ENCODE data around the gene CLIP1.

The CLIP1 gene

DNA sequence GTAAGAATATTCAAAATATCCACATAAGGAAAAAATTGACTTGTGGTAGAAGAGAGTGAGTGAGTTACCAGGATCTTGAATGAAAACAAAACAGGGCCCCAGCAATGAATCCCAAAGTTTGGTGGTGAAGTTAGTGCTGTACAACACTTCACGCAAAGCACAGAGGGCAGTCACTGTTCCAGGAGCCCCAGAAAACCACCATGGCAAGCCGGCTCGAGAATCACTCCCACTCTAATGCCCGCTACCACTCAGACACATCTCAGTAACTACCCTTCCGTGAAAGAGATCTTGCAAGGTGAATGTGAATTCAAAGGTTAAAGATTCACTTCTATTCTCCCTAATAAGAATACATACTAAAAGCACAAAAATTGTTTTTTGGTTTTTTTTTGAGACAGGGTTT is 30.1 kb downstream of the CLIP1 start:
- no peak overlapping the region for H2AFZ ChIP-seq (ENCODE audit: low read depth, low read length)
- no peak for TF ChIP-seq EZH2 (IDR thresholded peaks at IDR 0.05; ENCODE audit: borderline replicate concordance, low read depth, low read length, severe bottlenecking)
- TF ChIP-seq, protein P1, sequence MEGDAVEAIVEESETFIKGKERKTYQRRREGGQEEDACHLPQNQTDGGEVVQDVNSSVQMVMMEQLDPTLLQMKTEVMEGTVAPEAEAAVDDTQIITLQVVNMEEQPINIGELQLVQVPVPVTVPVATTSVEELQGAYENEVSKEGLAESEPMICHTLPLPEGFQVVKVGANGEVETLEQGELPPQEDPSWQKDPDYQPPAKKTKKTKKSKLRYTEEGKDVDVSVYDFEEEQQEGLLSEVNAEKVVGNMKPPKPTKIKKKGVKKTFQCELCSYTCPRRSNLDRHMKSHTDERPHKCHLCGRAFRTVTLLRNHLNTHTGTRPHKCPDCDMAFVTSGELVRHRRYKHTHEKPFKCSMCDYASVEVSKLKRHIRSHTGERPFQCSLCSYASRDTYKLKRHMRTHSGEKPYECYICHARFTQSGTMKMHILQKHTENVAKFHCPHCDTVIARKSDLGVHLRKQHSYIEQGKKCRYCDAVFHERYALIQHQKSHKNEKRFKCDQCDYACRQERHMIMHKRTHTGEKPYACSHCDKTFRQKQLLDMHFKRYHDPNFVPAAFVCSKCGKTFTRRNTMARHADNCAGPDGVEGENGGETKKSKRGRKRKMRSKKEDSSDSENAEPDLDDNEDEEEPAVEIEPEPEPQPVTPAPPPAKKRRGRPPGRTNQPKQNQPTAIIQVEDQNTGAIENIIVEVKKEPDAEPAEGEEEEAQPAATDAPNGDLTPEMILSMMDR (IDR thresholded peaks at IDR 0.05; ENCODE audit: borderline replicate concordance, extremely low read depth, low read length, poor library complexity, severe bottlenecking) = no peak
- no peak overlapping the region for H3K4me2 ChIP-seq (ENCODE audit: insufficient read depth, low read length)
- H3K9ac ChIP-seq (ENCODE audit: low read depth, low read length) = no peak overlapping the region
- H4K20me1 ChIP-seq (ENCODE audit: insufficient read depth, low read length) = 0 out of 2 replicates have a peak, but pooled peaks cover 7% of the 10 kb centered on the region
- no peaks in the 10 kb centered on the region for H3K36me3 ChIP-seq (ENCODE audit: insufficient read depth, low read length)
- H3K79me2 ChIP-seq (ENCODE audit: insufficient read depth, low read length) = peaks cover 66% of the 10 kb centered on the region
- no peak overlapping the region for H3K4me3 ChIP-seq (ENCODE audit: low read depth in 1 of 2, low read length in 2 of 2)
- no peaks in the 10 kb centered on the region for H3K9me3 ChIP-seq (ENCODE audit: insufficient read depth, low read length, severe bottlenecking)
- no peaks in the 10 kb centered on the region for H3K4me1 ChIP-seq (ENCODE audit: insufficient read depth, low read length)
- no peaks in the 10 kb centered on the region for H3K27me3 ChIP-seq (ENCODE audit: insufficient read depth, low read length, poor library complexity)
- no peak for ATAC-seq (ENCODE audit: insufficient read depth, low read depth)
- no peak overlapping the region for H3K27ac ChIP-seq (ENCODE audit: low read length)
- no peak for DNase-seq

GRCh38 chr12:122389677-122390076 is 32.8 kb downstream of the CLIP1 start:
- TF ChIP-seq, protein P1 (IDR thresholded peaks at IDR 0.05; ENCODE audit: borderline replicate concordance, extremely low read depth, low read length, poor library complexity, severe bottlenecking) = no peak
- TF ChIP-seq EZH2 (IDR thresholded peaks at IDR 0.05; ENCODE audit: borderline replicate concordance, low read depth, low read length, severe bottlenecking) = no peak
- no peaks in the 10 kb centered on the region for H3K36me3 ChIP-seq (ENCODE audit: insufficient read depth, low read length)
- peaks cover 58% of the 10 kb centered on the region for H3K79me2 ChIP-seq (ENCODE audit: insufficient read depth, low read length)
- no peak overlapping the region for H3K4me3 ChIP-seq (ENCODE audit: low read depth in 1 of 2, low read length in 2 of 2)
- H3K27me3 ChIP-seq (ENCODE audit: insufficient read depth, low read length, poor library complexity) = no peaks in the 10 kb centered on the region
- H3K27ac ChIP-seq (ENCODE audit: low read length) = no peak overlapping the region
- peaks cover 4% of the 10 kb centered on the region; the same call in 1 of the 2 replicates for H4K20me1 ChIP-seq (ENCODE audit: insufficient read depth, low read length)
- no peaks in the 10 kb centered on the region for H3K4me1 ChIP-seq (ENCODE audit: insufficient read depth, low read length)
- ATAC-seq (ENCODE audit: insufficient read depth, low read depth) (no peak), DNase-seq (no peak)
- no peak overlapping the region for H2AFZ ChIP-seq (ENCODE audit: low read depth, low read length)
- H3K9me3 ChIP-seq (ENCODE audit: insufficient read depth, low read length, severe bottlenecking) = no peaks in the 10 kb centered on the region
- no peak overlapping the region for H3K9ac ChIP-seq (ENCODE audit: low read depth, low read length)
- H3K4me2 ChIP-seq (ENCODE audit: insufficient read depth, low read length) = no peak overlapping the region

DNA sequence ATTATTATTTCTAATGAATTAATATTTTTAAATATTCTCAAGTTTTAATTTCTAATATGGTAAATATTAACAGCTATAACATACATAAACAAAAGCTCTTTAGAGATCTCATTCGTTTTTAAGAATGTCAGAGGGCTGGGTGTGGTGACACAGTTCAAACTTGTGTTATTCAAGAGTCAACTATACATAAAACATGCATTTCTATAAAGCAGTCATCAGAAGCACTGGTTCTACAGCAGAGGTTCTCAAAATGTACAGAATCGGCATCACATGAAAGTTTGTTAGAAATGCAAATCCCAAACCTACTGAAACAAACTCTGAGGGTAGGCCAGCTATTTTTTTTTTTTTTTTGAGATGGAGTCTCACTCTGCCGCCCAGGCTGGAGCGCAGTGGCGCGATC is 34.6 kb downstream of the CLIP1 start:
- peaks cover 51% of the 10 kb centered on the region for H3K79me2 ChIP-seq (ENCODE audit: insufficient read depth, low read length)
- no peak for DNase-seq
- no peak overlapping the region for H2AFZ ChIP-seq (ENCODE audit: low read depth, low read length)
- H3K27ac ChIP-seq (ENCODE audit: low read length) = no peak overlapping the region
- no peak overlapping the region for H3K4me3 ChIP-seq (ENCODE audit: low read depth in 1 of 2, low read length in 2 of 2)
- no peak for TF ChIP-seq EZH2 (IDR thresholded peaks at IDR 0.05; ENCODE audit: borderline replicate concordance, low read depth, low read length, severe bottlenecking)
- TF ChIP-seq, protein P1 (IDR thresholded peaks at IDR 0.05; ENCODE audit: borderline replicate concordance, extremely low read depth, low read length, poor library complexity, severe bottlenecking) = no peak
- H3K36me3 ChIP-seq (ENCODE audit: insufficient read depth, low read length) = no peaks in the 10 kb centered on the region
- ATAC-seq (ENCODE audit: insufficient read depth, low read depth) = no peak
- H4K20me1 ChIP-seq (ENCODE audit: insufficient read depth, low read length) = peaks cover 4% of the 10 kb centered on the region; the same call in 1 of the 2 replicates
- no peaks in the 10 kb centered on the region for H3K9me3 ChIP-seq (ENCODE audit: insufficient read depth, low read length, severe bottlenecking)
- no peak overlapping the region for H3K9ac ChIP-seq (ENCODE audit: low read depth, low read length)
- H3K4me1 ChIP-seq (ENCODE audit: insufficient read depth, low read length) = no peaks in the 10 kb centered on the region
- H3K4me2 ChIP-seq (ENCODE audit: insufficient read depth, low read length) = no peak overlapping the region
- no peaks in the 10 kb centered on the region for H3K27me3 ChIP-seq (ENCODE audit: insufficient read depth, low read length, poor library complexity)
